Measurements from ENCODE around the gene NRN1L.

NRN1L gene

GRCh38 chr16:67869653-67870052 lies 15.0 kb upstream of the NRN1L start:
- Mint-ChIP-seq H3K4me3 (no peak overlapping the region), H3K36me3 (peaks cover 12% of the 10 kb centered on the region), H3K9me3 (no peaks in the 10 kb centered on the region), H3K4me1 (peaks cover 19% of the 10 kb centered on the region), H3K27me3 (no peaks in the 10 kb centered on the region), H3K27ac (peak overlapping the region; percentile 19)
- DNase-seq, result no peak
- CTCF ChIA-PET, result interaction anchor here (1.1 to 2.6 kb wide), 2 partner anchors 14 to 53 kb away, joined by 4 to 11 read pairs; no protein-coding TSS in a partner anchor

GRCh38 chr16:67871256-67871655 lies 13.4 kb upstream of the NRN1L start:
- Mint-ChIP-seq H3K4me3 (no peak overlapping the region), H3K4me1 (peaks cover 33% of the 10 kb centered on the region), H3K27ac (peak overlapping the region; percentile 49), H3K36me3 (peaks cover 16% of the 10 kb centered on the region), H3K9me3 (no peaks in the 10 kb centered on the region), H3K27me3 (no peaks in the 10 kb centered on the region)
- CTCF ChIA-PET, result interaction anchor here (0.7 to 2.6 kb wide), 5 partner anchors 11 to 350 kb away, joined by 3 to 11 read pairs (median 4); no protein-coding TSS in a partner anchor
- DNase-seq, result no peak

- Mint-ChIP-seq H3K27me3 (no peaks in the 10 kb centered on the region), H3K9me3 (no peaks in the 10 kb centered on the region)
Measured at GRCh38 chr16:67872131-67872630, 12.5 kb upstream of the NRN1L start.

GRCh38 chr16:67872631-67873434 lies 11.9 kb upstream of the NRN1L start, which contains the start of gene EDC4:
Gene EDC4 (plus strand): TSS chr16:67873052. CDS start chr16:67873262, 210 bp downstream.
- peak; percentile 91 for DNase-seq
- H3K27ac Mint-ChIP-seq, result peak within 1 kb of the TSS; percentile 90
- peak within 1 kb of the TSS; percentile 91 for H3K4me3 Mint-ChIP-seq
- H3K4me1 Mint-ChIP-seq, result peaks cover 34% of the 10 kb centered on the region
- no peaks in the 10 kb centered on the region for H3K27me3 Mint-ChIP-seq
- H3K36me3 Mint-ChIP-seq, result peaks cover 29% of the 10 kb centered on the region
- H3K9me3 Mint-ChIP-seq, result no peaks in the 10 kb centered on the region
- CTCF ChIA-PET, result interaction anchor here (0.8 to 1.9 kb wide), 8 partner anchors 11 to 352 kb away, joined by 4 to 6 read pairs (median 4); partner anchors contain the start of gene NRN1L

More at GRCh38 chr16:67872131-67872630, 12.5 kb upstream of the NRN1L start:
- H3K36me3 Mint-ChIP-seq, result peaks cover 24% of the 10 kb centered on the region
- peak overlapping the region; percentile 91 for H3K4me3 Mint-ChIP-seq
- H3K4me1 Mint-ChIP-seq, result peaks cover 34% of the 10 kb centered on the region
- peak overlapping the region; percentile 90 for H3K27ac Mint-ChIP-seq
- CTCF ChIA-PET, result interaction anchor here (1.0 to 2.6 kb wide), 4 partner anchors 10 to 351 kb away, joined by 3 to 11 read pairs (median 4); no protein-coding TSS in a partner anchor
- DNase-seq, result no peak

- DNase-seq, result no peak
- Mint-ChIP-seq H3K27me3 (no peaks in the 10 kb centered on the region), H3K36me3 (peaks cover 34% of the 10 kb centered on the region), H3K4me1 (peaks cover 34% of the 10 kb centered on the region), H3K9me3 (no peaks in the 10 kb centered on the region), H3K27ac (peak overlapping the region; percentile 90), H3K4me3 (peak overlapping the region; percentile 91)
- CTCF ChIA-PET, result interaction anchor here (0.8 to 2.0 kb wide), 10 partner anchors 11 to 352 kb away, joined by 3 to 7 read pairs (median 4); partner anchors contain the start of gene NRN1L
Measured at GRCh38 chr16:67873435-67874370, 11.0 kb upstream of the NRN1L start.

- Mint-ChIP-seq H3K36me3 (peaks cover 40% of the 10 kb centered on the region), H3K9me3 (no peaks in the 10 kb centered on the region)
Measured at GRCh38 chr16:67874372-67874771, 10.3 kb upstream of the NRN1L start.

GRCh38 chr16:67877064-67877463 lies 7.6 kb upstream of the NRN1L start:
- DNase-seq, result no peak
- no peak overlapping the region for H3K27ac Mint-ChIP-seq
- peaks cover 50% of the 10 kb centered on the region for H3K36me3 Mint-ChIP-seq
- peaks cover 34% of the 10 kb centered on the region for H3K4me1 Mint-ChIP-seq
- no peaks in the 10 kb centered on the region for H3K27me3 Mint-ChIP-seq
- H3K9me3 Mint-ChIP-seq, result no peaks in the 10 kb centered on the region
- CTCF ChIA-PET, result interaction anchor here (1.3 to 1.9 kb wide), 3 partner anchors 9 to 61 kb away, joined by 4 to 5 read pairs (median 4); no protein-coding TSS in a partner anchor
- H3K4me3 Mint-ChIP-seq, result no peak overlapping the region

More at GRCh38 chr16:67874372-67874771, 10.3 kb upstream of the NRN1L start:
- CTCF ChIA-PET, result interaction anchor here (0.9 to 2.0 kb wide), 7 partner anchors 9 to 202 kb away, joined by 3 to 7 read pairs (median 4); no protein-coding TSS in a partner anchor
- H3K4me3 Mint-ChIP-seq, result peak overlapping the region; percentile 91
- no peaks in the 10 kb centered on the region for H3K27me3 Mint-ChIP-seq
- H3K4me1 Mint-ChIP-seq, result peaks cover 34% of the 10 kb centered on the region
- peak overlapping the region; percentile 90 for H3K27ac Mint-ChIP-seq
- no peak for DNase-seq

GRCh38 chr16:67878232-67878631 lies 6.5 kb upstream of the NRN1L start:
- CTCF ChIA-PET, result interaction anchor here (1.3 kb wide), 1 partner anchor 51 kb away, joined by 4 read pairs; no protein-coding TSS in a partner anchor
- no peak overlapping the region for H3K4me3 Mint-ChIP-seq
- no peaks in the 10 kb centered on the region for H3K9me3 Mint-ChIP-seq
- H3K36me3 Mint-ChIP-seq, result peaks cover 54% of the 10 kb centered on the region
- H3K27me3 Mint-ChIP-seq, result no peaks in the 10 kb centered on the region
- DNase-seq, result no peak
- no peak overlapping the region for H3K27ac Mint-ChIP-seq
- H3K4me1 Mint-ChIP-seq, result peaks cover 27% of the 10 kb centered on the region

- Mint-ChIP-seq H3K9me3 (no peaks in the 10 kb centered on the region), H3K36me3 (peaks cover 59% of the 10 kb centered on the region), H3K4me1 (peaks cover 23% of the 10 kb centered on the region), H3K27ac (no peak overlapping the region), H3K27me3 (no peaks in the 10 kb centered on the region), H3K4me3 (no peak overlapping the region)
- CTCF ChIA-PET, result no interaction called here
- DNase-seq, result no peak
Measured at GRCh38 chr16:67878846-67879245, 5.8 kb upstream of the NRN1L start.

- CTCF ChIA-PET, result no interaction called here
- Mint-ChIP-seq H3K27ac (no peak overlapping the region), H3K4me1 (peaks cover 17% of the 10 kb centered on the region), H3K9me3 (no peaks in the 10 kb centered on the region), H3K36me3 (peaks cover 63% of the 10 kb centered on the region), H3K4me3 (no peak overlapping the region), H3K27me3 (no peaks in the 10 kb centered on the region)
- no peak for DNase-seq
Measured at GRCh38 chr16:67879462-67879861, 5.2 kb upstream of the NRN1L start.

GRCh38 chr16:67879936-67880335 lies 4.7 kb upstream of the NRN1L start:
- CTCF ChIA-PET, result no interaction called here
- H3K9me3 Mint-ChIP-seq, result no peaks in the 10 kb centered on the region
- no peak overlapping the region for H3K4me3 Mint-ChIP-seq
- H3K4me1 Mint-ChIP-seq, result peaks cover 13% of the 10 kb centered on the region
- no peaks in the 10 kb centered on the region for H3K27me3 Mint-ChIP-seq
- H3K36me3 Mint-ChIP-seq, result peaks cover 63% of the 10 kb centered on the region
- H3K27ac Mint-ChIP-seq, result no peak overlapping the region
- no peak for DNase-seq

GRCh38 chr16:67880584-67880983 lies 4.1 kb upstream of the NRN1L start:
- peaks cover 7% of the 10 kb centered on the region for H3K4me1 Mint-ChIP-seq
- CTCF ChIA-PET, result interaction anchor here (1.9 to 3.9 kb wide), 5 partner anchors 11 to 209 kb away, joined by 4 to 49 read pairs (median 10); partner anchors contain the start of genes CTRL and PSKH1
- H3K27me3 Mint-ChIP-seq, result no peaks in the 10 kb centered on the region
- H3K36me3 Mint-ChIP-seq, result peaks cover 61% of the 10 kb centered on the region
- no peak for DNase-seq
- H3K4me3 Mint-ChIP-seq, result no peak overlapping the region
- H3K9me3 Mint-ChIP-seq, result no peaks in the 10 kb centered on the region
- no peak overlapping the region for H3K27ac Mint-ChIP-seq

- H3K36me3 Mint-ChIP-seq, result peaks cover 57% of the 10 kb centered on the region
- H3K27ac Mint-ChIP-seq, result peak overlapping the region; percentile 17
- H3K9me3 Mint-ChIP-seq, result no peaks in the 10 kb centered on the region
- DNase-seq, result no peak
- H3K4me3 Mint-ChIP-seq, result no peak overlapping the region
- no peaks in the 10 kb centered on the region for H3K27me3 Mint-ChIP-seq
- CTCF ChIA-PET, result interaction anchor here (0.7 to 4.7 kb wide), 14 partner anchors 10 to 210 kb away, joined by 3 to 49 read pairs (median 8); partner anchors contain the start of genes CTRL and PSKH1
- no peaks in the 10 kb centered on the region for H3K4me1 Mint-ChIP-seq
Measured at GRCh38 chr16:67881621-67882161, 3.0 kb upstream of the NRN1L start.

Data from activated naive CD4-positive, alpha-beta T cell treated with anti-CD3 and anti-CD28 coated beads, Interleukin-2, amount 10 ng/mL, durations not matched to agents 7 days and 5 days (primary cell).